GM12878 (cell line): Measurements from ENCODE around the gene CDK17. TPM values are rescaled to one million over a fixed set of nuclear protein-coding genes. Genes with fewer than 3 reads are reported as not detected.

Experiments
- ATAC-seq: fragments of 200-7000 bp; cut with Tn5 transposase; 3 replicates; pipeline ENCODE4 v1.9.1; 2020; ENCODE audit warnings: mild to moderate bottlenecking, moderate library complexity
- BruUV-seq: library from RNA; stranded (reverse); fragments of 400-500 nt; replicated peaks from 2 replicates; lab custom pipeline; 2021; lab: Mats Ljungman, UMichigan
- CTCF ChIA-PET: fragments of 300-600 bp; sonication (Branson Sonifier 250); formaldehyde crosslinking; extraction: SDS; loops from one replicate; lab custom pipeline; 2021; ENCODE audit warnings: inconsistent platforms; lab: Yijun Ruan, JAX
- POLR2A ChIA-PET: fragments of 350-600 bp; formaldehyde crosslinking; extraction: SDS; loops from one replicate; lab custom pipeline; 2021; ENCODE audit warnings: inconsistent platforms; lab: Charles Lee
- RAD21 ChIA-PET: fragments of 300-600 bp; sonication (Branson Sonifier 250); formaldehyde crosslinking; loops from one replicate; lab custom pipeline; 2023; ENCODE audit warnings: antibody characterized with exemption; ENCODE audit not compliant: unreplicated experiment; lab: Charles Lee
- SMC1A ChIA-PET: fragments of 300-600 bp; sonication (Branson Sonifier 250); formaldehyde crosslinking; loops from one replicate; lab custom pipeline; 2023; ENCODE audit not compliant: unreplicated experiment, uncharacterized antibody; lab: Charles Lee
- DNase-seq: peaks from one replicate; pipeline ENCODE4 v3.0.0-alpha.2; 2011; ENCODE audit warnings: low read depth, low spot score
- FAIRE-seq: peaks from 3 replicates; lab custom pipeline; 2011; peaks lifted over from hg19 to GRCh38; lab: Jason Lieb, UNC
- H2AFZ ChIP-seq: 2 replicates; pipeline ENCODE4 v1.6.0; 2011; ENCODE audit warnings: low read depth, low read length, control low read depth; ENCODE audit not compliant: control insufficient read depth
- H3K27ac ChIP-seq: 2 replicates; pipeline ENCODE4 v1.5.1; 2011; ENCODE audit warnings: control low read depth; ENCODE audit not compliant: control insufficient read depth, insufficient read depth
- H3K27me3 ChIP-seq, 2 experiments: replicated peaks in 1 of 2; 2 replicates each; pipeline versions ENCODE4 v1.6.0 to v1.6.1; 2011; ENCODE audit warnings: low read length in 1 of 2; ENCODE audit not compliant: control insufficient read depth in 2 of 2, insufficient read depth in 2 of 2
- H3K36me3 ChIP-seq, 2 experiments: 2 replicates each; pipeline ENCODE4 v1.5.1; 2011; ENCODE audit warnings: low read length in 1 of 2; ENCODE audit not compliant: control insufficient read depth in 2 of 2, insufficient read depth in 2 of 2
- H3K4me1 ChIP-seq: 2 replicates; pipeline ENCODE4 v1.6.1; 2011; ENCODE audit warnings: mild to moderate bottlenecking, low read length, moderate library complexity, mixed read lengths; ENCODE audit not compliant: control insufficient read depth, insufficient read depth
- H3K4me2 ChIP-seq: 2 replicates; pipeline ENCODE4 v1.6.0; 2011; ENCODE audit warnings: control low read depth; ENCODE audit not compliant: control insufficient read depth, insufficient read depth
- H3K4me3 ChIP-seq: fragments of 200-600 bp; sonication (generic); 2 replicates; pipeline ENCODE4 v1.5.1; 2016
- H3K79me2 ChIP-seq: 2 replicates; pipeline ENCODE4 v1.6.0; 2011; ENCODE audit warnings: low read length; ENCODE audit not compliant: control insufficient read depth, insufficient read depth
- H3K9ac ChIP-seq: 2 replicates; pipeline ENCODE4 v1.8.0; 2011; ENCODE audit warnings: low read length, control low read depth, mixed read lengths; ENCODE audit not compliant: control insufficient read depth, insufficient read depth
- H3K9me3 ChIP-seq: replicated peaks from 3 replicates; pipeline ENCODE4 v1.5.1; 2011; ENCODE audit warnings: mild to moderate bottlenecking, low read length; ENCODE audit not compliant: control insufficient read depth, insufficient read depth
- H4K20me1 ChIP-seq: 2 replicates; pipeline ENCODE4 v1.6.0; 2011; ENCODE audit not compliant: control insufficient read depth, insufficient read depth
- ATF2 ChIP-seq: IDR thresholded peaks from 2 replicates; pipeline ENCODE4 v1.6.1; 2012; ENCODE audit warnings: low read length, inconsistent platforms
- BCL3 ChIP-seq: IDR thresholded peaks from 2 replicates; pipeline ENCODE4 v1.6.1; 2011; ENCODE audit warnings: borderline replicate concordance, low read depth, mild to moderate bottlenecking, moderate library complexity, low read length; ENCODE audit not compliant: insufficient read depth, poor library complexity, severe bottlenecking
- CBX5 ChIP-seq: sonication (generic); IDR thresholded peaks from 2 replicates; pipeline ENCODE4 v1.6.1; 2016; ENCODE audit warnings: low read depth, moderate library complexity, mild to moderate bottlenecking, inconsistent platforms
- ELK1 ChIP-seq: IDR thresholded peaks from 2 replicates; pipeline ENCODE4 v1.6.1; 2012; ENCODE audit warnings: low read depth, low read length, improper control_type of control experiment
- FOXK2 ChIP-seq: fragments of 450-650 bp; IDR thresholded peaks from 2 replicates; pipeline ENCODE4 v1.6.1; 2017; ENCODE audit warnings: mild to moderate bottlenecking, moderate library complexity
- MLLT1 ChIP-seq: fragments of 450-650 bp; IDR thresholded peaks from 2 replicates; pipeline ENCODE4 v1.6.1; 2016; ENCODE audit warnings: mild to moderate bottlenecking
- MYB ChIP-seq: fragments of 150-350 bp; IDR thresholded peaks from 2 replicates; pipeline ENCODE4 v1.6.1; 2014; ENCODE audit warnings: mild to moderate bottlenecking, low read depth, low read length, borderline replicate concordance
- NFYB ChIP-seq: IDR thresholded peaks from 2 replicates; pipeline ENCODE4 v1.6.1; 2011; ENCODE audit warnings: low read depth, mild to moderate bottlenecking, low read length, improper control_type of control experiment, moderate library complexity; ENCODE audit not compliant: insufficient read depth
- RB1 ChIP-seq: fragments of 450-650 bp; formaldehyde crosslinking; IDR thresholded peaks from 2 replicates; pipeline ENCODE4 v1.6.1; 2017; ENCODE audit warnings: mild to moderate bottlenecking, borderline replicate concordance
- SIX5 ChIP-seq: IDR thresholded peaks from 2 replicates; pipeline ENCODE4 v1.6.1; 2011; ENCODE audit warnings: mild to moderate bottlenecking, low read depth, low read length, moderate library complexity; ENCODE audit not compliant: severe bottlenecking
- SKIL ChIP-seq: fragments of 450-650 bp; IDR thresholded peaks from 2 replicates; pipeline ENCODE4 v1.6.1; 2017; ENCODE audit warnings: mild to moderate bottlenecking, low read depth, inconsistent platforms; ENCODE audit not compliant: poor library complexity, severe bottlenecking
- TARDBP ChIP-seq: IDR thresholded peaks from 2 replicates; pipeline ENCODE4 v1.6.1; 2016; ENCODE audit warnings: borderline replicate concordance
- ZNF622 ChIP-seq: fragments of 450-650 bp; IDR thresholded peaks from 2 replicates; pipeline ENCODE4 v1.6.1; 2017; ENCODE audit warnings: mild to moderate bottlenecking, inconsistent platforms
- WGBS: methylation state at CpG from one replicate; pipeline ENCODE4 v1.1.6; 2016; ENCODE audit warnings: low lambda C conversion rate; ENCODE audit not compliant: insufficient replicate concordance, insufficient coverage; ENCODE audit errors: missing lambda C conversion rate; 5-methylcytosine and 5-hydroxymethylcytosine counted together
- in situ Hi-C: fragments of 300-500 bp; cut with MboI; formaldehyde crosslinking; loops from 9 replicates; pipeline ENCODE4 v1.14.3; 2018; ENCODE audit warnings: mixed read lengths
- intact Hi-C: fragments of 100-400 bp; cut with micrococcal nuclease; formaldehyde crosslinking; loops from one replicate; pipeline ENCODE4 v1.14.2; 2022; ENCODE audit not compliant: unreplicated experiment
- polyA plus RNA-seq, 11 experiments: library from polyadenylated mRNA; depleted of rRNA in 4 of 11; unstranded in 6 of 11; stranded (reverse) in 5 of 11; fragments of >200 nt; fragmentation: Nextera tagmentation in 4 of 11; fragmentation: Illumina TruSeq in 1 of 11; extraction: Ambion mirVana in 4 of 11; extraction: Trizol in 1 of 11; gene quantifications; 1 replicate in 1 of 11; 2 replicates in 10 of 11; pipeline versions ENCODE4 v1.2.1 to v1.2.3, GENCODE V29; 2011 to 2016; ENCODE audit warnings: inconsistent platforms in 2 of 11, missing spikeins in 2 of 11, low read depth in 1 of 11
- total RNA-seq, 4 experiments: library from RNA; depleted of rRNA in 3 of 4; stranded (reverse); fragments of >200 nt in 3 of 4; fragmentation: Illumina TruSeq in 1 of 4; extraction: Trizol in 1 of 4; gene quantifications; 2 replicates each; pipeline versions ENCODE4 v1.2.1 to v1.2.3, GENCODE V29; 2013 to 2021

Gene CDK17
- total and polyA plus RNA-seq, 10 of the 15 experiments (the other 5 are each of a cell fraction or from before 2014, with no cell fraction given), result 5.6 to 45.6 (median 18.3) TPM

- Histone ChIP-seq H3K36me3 (no peaks in the 10 kb centered on the region), H4K20me1 (no peaks in the 10 kb centered on the region), H3K79me2 (peaks cover 37% of the 10 kb centered on the region), H3K9me3 (no peaks in the 10 kb centered on the region), H2AFZ (peak overlapping the region; percentile 67), H3K4me1 (peaks cover 27% of the 10 kb centered on the region; the same call in 1 of the 2 replicates), H3K9ac (peak overlapping the region; percentile 80), H3K4me3 (peak overlapping the region; percentile 91), H3K4me2 (peak overlapping the region; percentile 87), H3K27ac (peak overlapping the region; percentile 96), H3K27me3 (no peaks in the 10 kb centered on the region)
- intact Hi-C loops, result loop anchor here (1.0 to 10.0 kb wide), 3 partner anchors 101 to 366 kb away; partner anchors contain the start of gene LTA4H
- peak; percentile 69 for FAIRE-seq
- CTCF ChIA-PET, result interaction anchor here (0.6 to 8.7 kb wide), 28 partner anchors 16 to 337 kb away, joined by 3 to 94 read pairs (median 4); partner anchors contain the start of gene CFAP54
- under 1% methylated on average over 18 of the region's 18 CpGs for WGBS
- RAD21 ChIA-PET, result interaction anchor here (0.5 to 9.9 kb wide), 14 partner anchors 18 to 332 kb away, joined by 3 to 130 read pairs (median 4); no protein-coding TSS in a partner anchor
- in situ Hi-C loops, result loop anchor here (5.0 kb wide), 1 partner anchor 91 kb away; no protein-coding TSS in a partner anchor
- peak; percentile 18 for ATAC-seq
- SMC1A ChIA-PET, result interaction anchor here (0.6 to 6.7 kb wide), 13 partner anchors 18 to 343 kb away, joined by 3 to 50 read pairs (median 3); partner anchors contain the start of gene CFAP54
- DNase-seq, result peak; percentile 72
- TSS peak; percentile 84 for BruUV-seq
- POLR2A ChIA-PET, result interaction anchor here (0.8 to 4.4 kb wide), 6 partner anchors 26 to 178 kb away, joined by 3 to 30 read pairs (median 3); no protein-coding TSS in a partner anchor
- TF ChIP-seq TARDBP, result no peak
- TF ChIP-seq FOXK2, result no peak
- TF ChIP-seq SKIL, result no peak
- no peak for TF ChIP-seq SIX5
- no peak; the same call in 1 of the 2 replicates for TF ChIP-seq ATF2
- peak; percentile 88 for TF ChIP-seq MLLT1
- no peak for TF ChIP-seq CBX5
- TF ChIP-seq NFYB, result no peak
- no peak for TF ChIP-seq ZNF622
- no peak; the same call in 1 of the 2 replicates for TF ChIP-seq ELK1
- TF ChIP-seq MYB, result no peak
- TF ChIP-seq BCL3, result no peak
- no peak for TF ChIP-seq RB1
Measured at GRCh38 chr12:96401076-96401871, 1.0 kb upstream of the CDK17 start.
